ENCODE results near the gene AKAP7.

DNA sequence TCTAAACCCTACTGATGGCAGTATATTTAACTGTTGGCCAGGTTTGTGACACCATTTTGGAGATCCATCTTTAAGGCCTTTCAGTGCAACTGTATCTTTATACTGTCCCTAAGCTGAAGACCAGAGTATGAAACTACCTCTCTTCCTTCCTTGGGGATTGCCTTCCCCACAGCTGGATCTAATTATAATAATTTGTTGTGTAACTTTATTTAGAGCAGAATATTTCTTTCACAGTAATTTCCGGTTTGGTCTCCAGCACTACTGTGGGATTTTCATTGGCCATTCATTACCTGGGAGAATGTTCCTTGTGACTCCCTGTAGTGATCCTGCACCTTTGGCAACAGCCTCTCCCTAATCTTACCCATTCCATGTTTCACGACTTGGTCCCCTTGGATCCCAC, 75.2 kb downstream of the AKAP7 start:
- TF ChIP-seq EZH2 (IDR thresholded peaks at IDR 0.05; ENCODE audit: low read length) = no peak
- TF ChIP-seq, protein P1, sequence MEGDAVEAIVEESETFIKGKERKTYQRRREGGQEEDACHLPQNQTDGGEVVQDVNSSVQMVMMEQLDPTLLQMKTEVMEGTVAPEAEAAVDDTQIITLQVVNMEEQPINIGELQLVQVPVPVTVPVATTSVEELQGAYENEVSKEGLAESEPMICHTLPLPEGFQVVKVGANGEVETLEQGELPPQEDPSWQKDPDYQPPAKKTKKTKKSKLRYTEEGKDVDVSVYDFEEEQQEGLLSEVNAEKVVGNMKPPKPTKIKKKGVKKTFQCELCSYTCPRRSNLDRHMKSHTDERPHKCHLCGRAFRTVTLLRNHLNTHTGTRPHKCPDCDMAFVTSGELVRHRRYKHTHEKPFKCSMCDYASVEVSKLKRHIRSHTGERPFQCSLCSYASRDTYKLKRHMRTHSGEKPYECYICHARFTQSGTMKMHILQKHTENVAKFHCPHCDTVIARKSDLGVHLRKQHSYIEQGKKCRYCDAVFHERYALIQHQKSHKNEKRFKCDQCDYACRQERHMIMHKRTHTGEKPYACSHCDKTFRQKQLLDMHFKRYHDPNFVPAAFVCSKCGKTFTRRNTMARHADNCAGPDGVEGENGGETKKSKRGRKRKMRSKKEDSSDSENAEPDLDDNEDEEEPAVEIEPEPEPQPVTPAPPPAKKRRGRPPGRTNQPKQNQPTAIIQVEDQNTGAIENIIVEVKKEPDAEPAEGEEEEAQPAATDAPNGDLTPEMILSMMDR (optimal IDR thresholded peaks at IDR 0.05 in 1 of 3, IDR thresholded peaks at IDR 0.05 in 1 of 3, conservative IDR thresholded peaks at IDR 0.05 in 1 of 3; ENCODE audit: extremely low read depth in 1 of 3, insufficient read depth in 2 of 3, low read length in 3 of 3) = no peak
